ENCODE measurements around the gene TBC1D20.
"Not testable (repeated sequence)": the region's sequence is repeated elsewhere in the genome, so short reads cannot be mapped to it uniquely, and the experiment has no call there.

TBC1D20 gene

GRCh38 chr20:462199-462991 is at the start of gene TBC1D20:
Gene TBC1D20, minus strand, starts transcription at chr20:462533. Its CDS starts 128 bp downstream, at chr20:462405.
- H2AFZ ChIP-seq (ENCODE audit: low read length, unreplicated experiment): peak within 1 kb of the TSS; percentile 100
- H3K4me1 ChIP-seq (ENCODE audit: control insufficient read depth, insufficient read depth, low read length, unreplicated experiment): peaks cover 15% of the 10 kb centered on the region
- peak within 1 kb of the TSS; percentile 71 for H3K27ac ChIP-seq (ENCODE audit: low read depth, low read length)
- no peaks in the 10 kb centered on the region; the same call in 1 of the 2 replicates for H3K27me3 ChIP-seq (ENCODE audit: insufficient read depth, low read length)
- peak within 1 kb of the TSS; percentile 93 for H3K4me3 ChIP-seq (ENCODE audit: low read depth, low read length)
- H3K79me2 ChIP-seq (ENCODE audit: control insufficient read depth, insufficient read depth, low read length, unreplicated experiment): peaks cover 47% of the 10 kb centered on the region
- H3K36me3 ChIP-seq (ENCODE audit: insufficient read depth, low read length): no peaks in the 10 kb centered on the region

GRCh38 chr20:510328-511057 is 48.2 kb upstream of the TBC1D20 start:
- Histone ChIP-seq H3K79me2 (ENCODE audit: control insufficient read depth, insufficient read depth, low read length, unreplicated experiment) (peaks cover 90% of the 10 kb centered on the region), H3K4me1 (ENCODE audit: control insufficient read depth, insufficient read depth, low read length, unreplicated experiment) (peaks cover 16% of the 10 kb centered on the region)
- not testable (repeated sequence) for H3K27me3 ChIP-seq (ENCODE audit: insufficient read depth, low read length); H3K27ac ChIP-seq (ENCODE audit: low read depth, low read length); H3K36me3 ChIP-seq (ENCODE audit: insufficient read depth, low read length); H3K4me3 ChIP-seq (ENCODE audit: low read depth, low read length); H2AFZ ChIP-seq (ENCODE audit: low read length, unreplicated experiment)

GRCh38 chr20:508364-508787 is 46.0 kb upstream of the TBC1D20 start:
- not testable (repeated sequence) for H2AFZ ChIP-seq (ENCODE audit: low read length, unreplicated experiment); H3K27ac ChIP-seq (ENCODE audit: low read depth, low read length); H3K27me3 ChIP-seq (ENCODE audit: insufficient read depth, low read length); H3K4me3 ChIP-seq (ENCODE audit: low read depth, low read length)
- Histone ChIP-seq H3K36me3 (ENCODE audit: insufficient read depth, low read length) (peaks cover 14% of the 10 kb centered on the region), H3K4me1 (ENCODE audit: control insufficient read depth, insufficient read depth, low read length, unreplicated experiment) (peaks cover 16% of the 10 kb centered on the region), H3K79me2 (ENCODE audit: control insufficient read depth, insufficient read depth, low read length, unreplicated experiment) (peaks cover 69% of the 10 kb centered on the region)

GRCh38 chr20:507761-508332 is 45.5 kb upstream of the TBC1D20 start:
- peaks cover 65% of the 10 kb centered on the region for H3K79me2 ChIP-seq (ENCODE audit: control insufficient read depth, insufficient read depth, low read length, unreplicated experiment)
- peaks cover 19% of the 10 kb centered on the region for H3K36me3 ChIP-seq (ENCODE audit: insufficient read depth, low read length)
- H3K27me3 ChIP-seq (ENCODE audit: insufficient read depth, low read length): no peaks in the 10 kb centered on the region

GRCh38 chr20:507006-507758 is 44.8 kb upstream of the TBC1D20 start:
- Histone ChIP-seq H3K27ac (ENCODE audit: low read depth, low read length) (no peak overlapping the region), H3K27me3 (ENCODE audit: insufficient read depth, low read length) (no peaks in the 10 kb centered on the region), H2AFZ (ENCODE audit: low read length, unreplicated experiment) (no peak overlapping the region), H3K4me1 (ENCODE audit: control insufficient read depth, insufficient read depth, low read length, unreplicated experiment) (peaks cover 16% of the 10 kb centered on the region), H3K4me3 (ENCODE audit: low read depth, low read length) (no peak overlapping the region), H3K79me2 (ENCODE audit: control insufficient read depth, insufficient read depth, low read length, unreplicated experiment) (peaks cover 58% of the 10 kb centered on the region), H3K36me3 (ENCODE audit: insufficient read depth, low read length) (peaks cover 21% of the 10 kb centered on the region)

More at GRCh38 chr20:507761-508332, 45.5 kb upstream of the TBC1D20 start:
- Histone ChIP-seq H2AFZ (ENCODE audit: low read length, unreplicated experiment) (no peak overlapping the region), H3K4me1 (ENCODE audit: control insufficient read depth, insufficient read depth, low read length, unreplicated experiment) (peaks cover 16% of the 10 kb centered on the region), H3K4me3 (ENCODE audit: low read depth, low read length) (no peak overlapping the region), H3K27ac (ENCODE audit: low read depth, low read length) (no peak overlapping the region)

GRCh38 chr20:504632-505075 is 42.3 kb upstream of the TBC1D20 start:
- Histone ChIP-seq H3K27ac (ENCODE audit: low read depth, low read length) (no peak overlapping the region), H3K27me3 (ENCODE audit: insufficient read depth, low read length) (no peaks in the 10 kb centered on the region), H3K4me3 (ENCODE audit: low read depth, low read length) (no peak overlapping the region), H2AFZ (ENCODE audit: low read length, unreplicated experiment) (no peak overlapping the region), H3K79me2 (ENCODE audit: control insufficient read depth, insufficient read depth, low read length, unreplicated experiment) (peaks cover 34% of the 10 kb centered on the region), H3K36me3 (ENCODE audit: insufficient read depth, low read length) (peaks cover 25% of the 10 kb centered on the region), H3K4me1 (ENCODE audit: control insufficient read depth, insufficient read depth, low read length, unreplicated experiment) (peaks cover 14% of the 10 kb centered on the region)

- Histone ChIP-seq H3K4me1 (ENCODE audit: control insufficient read depth, insufficient read depth, low read length, unreplicated experiment) (peaks cover under 1% of the 10 kb centered on the region), H3K36me3 (ENCODE audit: insufficient read depth, low read length) (peaks cover 35% of the 10 kb centered on the region), H3K4me3 (ENCODE audit: low read depth, low read length) (no peak overlapping the region), H3K27me3 (ENCODE audit: insufficient read depth, low read length) (no peaks in the 10 kb centered on the region), H3K79me2 (ENCODE audit: control insufficient read depth, insufficient read depth, low read length, unreplicated experiment) (peaks cover 20% of the 10 kb centered on the region), H2AFZ (ENCODE audit: low read length, unreplicated experiment) (no peak overlapping the region), H3K27ac (ENCODE audit: low read depth, low read length) (no peak overlapping the region)
These were observed 40.9 kb upstream of the TBC1D20 start for GRCh38 chr20:503048-503737.

- H3K4me3 ChIP-seq (ENCODE audit: low read depth, low read length): no peak overlapping the region
- no peaks in the 10 kb centered on the region for H3K27me3 ChIP-seq (ENCODE audit: insufficient read depth, low read length)
- no peak overlapping the region for H2AFZ ChIP-seq (ENCODE audit: low read length, unreplicated experiment)
- no peaks in the 10 kb centered on the region for H3K4me1 ChIP-seq (ENCODE audit: control insufficient read depth, insufficient read depth, low read length, unreplicated experiment)
- H3K36me3 ChIP-seq (ENCODE audit: insufficient read depth, low read length): peaks cover 54% of the 10 kb centered on the region
- H3K27ac ChIP-seq (ENCODE audit: low read depth, low read length): no peak overlapping the region
- H3K79me2 ChIP-seq (ENCODE audit: control insufficient read depth, insufficient read depth, low read length, unreplicated experiment): no peaks in the 10 kb centered on the region
These were observed 35.6 kb upstream of the TBC1D20 start for GRCh38 chr20:497979-498378.

GRCh38 chr20:496126-496696 is 33.9 kb upstream of the TBC1D20 start:
- Histone ChIP-seq H3K4me3 (ENCODE audit: low read depth, low read length) (no peak overlapping the region), H2AFZ (ENCODE audit: low read length, unreplicated experiment) (no peak overlapping the region), H3K79me2 (ENCODE audit: control insufficient read depth, insufficient read depth, low read length, unreplicated experiment) (no peaks in the 10 kb centered on the region), H3K36me3 (ENCODE audit: insufficient read depth, low read length) (peaks cover 53% of the 10 kb centered on the region), H3K27ac (ENCODE audit: low read depth, low read length) (peak overlapping the region; percentile 30; the same call in 1 of the 2 replicates), H3K27me3 (ENCODE audit: insufficient read depth, low read length) (no peaks in the 10 kb centered on the region), H3K4me1 (ENCODE audit: control insufficient read depth, insufficient read depth, low read length, unreplicated experiment) (no peaks in the 10 kb centered on the region)
